ENCODE data around the gene MSL2. TPM values are rescaled to one million over a fixed set of nuclear protein-coding genes. Genes with fewer than 3 reads are reported as not detected.
"Not testable (repeated sequence)": the region's sequence is repeated elsewhere in the genome, so short reads cannot be mapped to it uniquely, and the experiment has no call there.

Gene MSL2
- total and polyA plus RNA-seq, 2 donors from 2014 or later, result 7.2 to 37.1 TPM

- no peak overlapping the region for H3K27ac ChIP-seq (ENCODE audit: low read depth in 2 of 2, low read length in 2 of 2)
- H3K9me3 ChIP-seq (ENCODE audit: control insufficient read depth in 2 of 3, insufficient read depth in 1 of 3, low read length in 3 of 3), result no peaks in the 10 kb centered on the region
- FAIRE-seq, result no peak
- no peak overlapping the region for H3K9ac ChIP-seq (ENCODE audit: low read length in 3 of 3)
- H3K36me3 ChIP-seq (ENCODE audit: control insufficient read depth in 2 of 3, insufficient read depth in 3 of 3, low read length in 3 of 3), result no peaks in the 10 kb centered on the region
- intact Hi-C loops (cut with DNase I), result no loop called here
- H3K4me3 ChIP-seq (ENCODE audit: low read length in 3 of 3), result no peak overlapping the region
- TF ChIP-seq CTCF (IDR thresholded peaks at IDR 0.05; ENCODE audit: borderline replicate concordance, extremely low read depth, insufficient read depth), result no peak
- DNase-seq, result no peak
- H3K27me3 ChIP-seq (ENCODE audit: control insufficient read depth, insufficient read depth, low read length), result no peaks in the 10 kb centered on the region
- no peaks in the 10 kb centered on the region for H3K4me1 ChIP-seq (ENCODE audit: control insufficient read depth in 2 of 3, insufficient read depth in 2 of 3, low read depth in 1 of 3, low read length in 3 of 3)
Measured at GRCh38 chr3:136232413-136232812, 36.3 kb upstream of the MSL2 start.

- H3K27ac ChIP-seq (ENCODE audit: low read depth in 2 of 2, low read length in 2 of 2); H3K9me3 ChIP-seq (ENCODE audit: control insufficient read depth in 2 of 3, insufficient read depth in 1 of 3, low read length in 3 of 3); H3K9ac ChIP-seq (ENCODE audit: low read length in 3 of 3); H3K4me1 ChIP-seq (ENCODE audit: control insufficient read depth in 2 of 3, insufficient read depth in 2 of 3, low read depth in 1 of 3, low read length in 3 of 3); H3K4me3 ChIP-seq (ENCODE audit: low read length in 3 of 3); H3K27me3 ChIP-seq (ENCODE audit: control insufficient read depth, insufficient read depth, low read length); FAIRE-seq; intact Hi-C loops (cut with DNase I); H3K36me3 ChIP-seq (ENCODE audit: control insufficient read depth in 2 of 3, insufficient read depth in 3 of 3, low read length in 3 of 3); DNase-seq: not testable (repeated sequence)
Measured at GRCh38 chr3:136222746-136223145, 26.6 kb upstream of the MSL2 start.

GRCh38 chr3:136211547-136211946 lies 15.4 kb upstream of the MSL2 start:
- H3K9me3 ChIP-seq (ENCODE audit: control insufficient read depth in 2 of 3, insufficient read depth in 1 of 3, low read length in 3 of 3), result no peaks in the 10 kb centered on the region
- TF ChIP-seq CTCF (IDR thresholded peaks at IDR 0.05; ENCODE audit: borderline replicate concordance, extremely low read depth, insufficient read depth), result no peak
- intact Hi-C loops (cut with DNase I), result no loop called here
- no peak overlapping the region for H3K4me3 ChIP-seq (ENCODE audit: low read length in 3 of 3)
- H3K36me3 ChIP-seq (ENCODE audit: control insufficient read depth in 2 of 3, insufficient read depth in 3 of 3, low read length in 3 of 3), result no peaks in the 10 kb centered on the region
- no peak overlapping the region for H3K9ac ChIP-seq (ENCODE audit: low read length in 3 of 3)
- no peaks in the 10 kb centered on the region for H3K27me3 ChIP-seq (ENCODE audit: control insufficient read depth, insufficient read depth, low read length)
- DNase-seq, result no peak
- no peak overlapping the region for H3K27ac ChIP-seq (ENCODE audit: low read depth in 2 of 2, low read length in 2 of 2)
- FAIRE-seq, result no peak
- H3K4me1 ChIP-seq (ENCODE audit: control insufficient read depth in 2 of 3, insufficient read depth in 2 of 3, low read depth in 1 of 3, low read length in 3 of 3), result peaks cover 0 to 2% (median 0%) of the 10 kb centered on the region in 3 donors

- intact Hi-C loops (cut with DNase I), result no loop called here
Measured at GRCh38 chr3:136209921-136210320, 13.8 kb upstream of the MSL2 start.

More at GRCh38 chr3:136209921-136210320, 13.8 kb upstream of the MSL2 start:
- H3K9me3 ChIP-seq (ENCODE audit: control insufficient read depth in 2 of 3, insufficient read depth in 1 of 3, low read length in 3 of 3), result no peaks in the 10 kb centered on the region
- H3K27me3 ChIP-seq (ENCODE audit: control insufficient read depth, insufficient read depth, low read length), result no peaks in the 10 kb centered on the region
- no peak overlapping the region for H3K27ac ChIP-seq (ENCODE audit: low read depth in 2 of 2, low read length in 2 of 2)
- TF ChIP-seq CTCF (IDR thresholded peaks at IDR 0.05; ENCODE audit: borderline replicate concordance, extremely low read depth, insufficient read depth), result no peak
- no peak for FAIRE-seq
- no peaks in the 10 kb centered on the region for H3K36me3 ChIP-seq (ENCODE audit: control insufficient read depth in 2 of 3, insufficient read depth in 3 of 3, low read length in 3 of 3)
- no peak for DNase-seq
- no peak overlapping the region for H3K9ac ChIP-seq (ENCODE audit: low read length in 3 of 3)
- peaks cover 0 to 2% (median 0%) of the 10 kb centered on the region in 3 donors for H3K4me1 ChIP-seq (ENCODE audit: control insufficient read depth in 2 of 3, insufficient read depth in 2 of 3, low read depth in 1 of 3, low read length in 3 of 3)
- H3K4me3 ChIP-seq (ENCODE audit: low read length in 3 of 3), result no peak overlapping the region

Data from kidney (tissue), 14 donors.